ENCODE results near the gene TOGARAM2. TPM values are rescaled to one million over a fixed set of nuclear protein-coding genes. Genes with fewer than 3 reads are reported as not detected.

The TOGARAM2 gene
- total and polyA plus RNA-seq, 2 of the 8 experiments (the other 6 are each of a cell fraction or from before 2014, with no cell fraction given) = 0.42 to 1.4 TPM

DNA sequence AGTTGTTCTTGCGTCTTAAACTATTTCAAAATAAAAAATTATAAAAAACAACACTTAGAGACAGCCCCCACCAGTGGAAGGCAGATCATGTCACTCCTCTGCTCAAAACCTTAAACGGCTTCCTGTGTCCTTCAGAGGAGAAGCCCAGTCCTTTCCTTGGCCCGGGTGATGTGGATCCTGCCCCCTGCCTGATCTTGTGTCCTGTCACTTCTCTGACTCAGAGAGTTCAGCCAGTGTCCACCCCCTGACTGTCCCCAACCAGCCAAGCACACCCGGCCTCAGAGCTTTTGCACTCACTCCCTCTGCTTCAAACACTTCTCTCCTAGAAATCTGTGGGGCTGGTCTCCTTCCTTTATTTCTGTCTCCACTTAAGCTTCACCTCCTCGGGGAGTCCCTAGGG lies 35.4 kb downstream of the TOGARAM2 start:
- H2BK20ac ChIP-seq (ENCODE audit: low read length) = no peak overlapping the region
- no peak overlapping the region for H3K18ac ChIP-seq (ENCODE audit: extremely low read depth, low read length)
- DNase-seq (ENCODE audit: low read depth in 1 of 2, low spot score in 2 of 2) (no peak), FAIRE-seq (no peak)
- no peaks in the 10 kb centered on the region for H3K9me3 ChIP-seq (ENCODE audit: insufficient read depth in 2 of 2, low read depth in 1 of 2, low read length in 1 of 2)
- no peak overlapping the region for H3K27ac ChIP-seq (ENCODE audit: low read depth, low read length)
- no peak overlapping the region for H2BK12ac ChIP-seq (ENCODE audit: low read depth, low read length)
- no peak for TF ChIP-seq SIX5 (IDR thresholded peaks at IDR 0.05; ENCODE audit: low read depth, low read length)
- TF ChIP-seq HDAC2 (IDR thresholded peaks at IDR 0.05; ENCODE audit: borderline replicate concordance in 1 of 2, low read depth in 2 of 2, low read length in 2 of 2) = no peak
- no peak for TF ChIP-seq BACH1 (IDR thresholded peaks at IDR 0.05; ENCODE audit: low read length)
- no peak for TF ChIP-seq POLR2AphosphoS5 (IDR thresholded peaks at IDR 0.05; ENCODE audit: low read depth, low read length)
- TF ChIP-seq, protein P1, sequence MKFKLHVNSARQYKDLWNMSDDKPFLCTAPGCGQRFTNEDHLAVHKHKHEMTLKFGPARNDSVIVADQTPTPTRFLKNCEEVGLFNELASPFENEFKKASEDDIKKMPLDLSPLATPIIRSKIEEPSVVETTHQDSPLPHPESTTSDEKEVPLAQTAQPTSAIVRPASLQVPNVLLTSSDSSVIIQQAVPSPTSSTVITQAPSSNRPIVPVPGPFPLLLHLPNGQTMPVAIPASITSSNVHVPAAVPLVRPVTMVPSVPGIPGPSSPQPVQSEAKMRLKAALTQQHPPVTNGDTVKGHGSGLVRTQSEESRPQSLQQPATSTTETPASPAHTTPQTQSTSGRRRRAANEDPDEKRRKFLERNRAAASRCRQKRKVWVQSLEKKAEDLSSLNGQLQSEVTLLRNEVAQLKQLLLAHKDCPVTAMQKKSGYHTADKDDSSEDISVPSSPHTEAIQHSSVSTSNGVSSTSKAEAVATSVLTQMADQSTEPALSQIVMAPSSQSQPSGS (IDR thresholded peaks at IDR 0.05; ENCODE audit: low read length) = no peak
- TF ChIP-seq TAF7 (optimal IDR thresholded peaks at IDR 0.05; ENCODE audit: borderline replicate concordance, low read depth, low read length) = no peak
- no peak for TF ChIP-seq POLR2A (IDR thresholded peaks at IDR 0.05; ENCODE audit: control extremely low read depth in 1 of 2, low read depth in 2 of 2, low read length in 2 of 2)
- no peak for TF ChIP-seq YY1 (IDR thresholded peaks at IDR 0.05; ENCODE audit: low read depth, low read length)
- no peak for TF ChIP-seq EGR1 (IDR thresholded peaks at IDR 0.05; ENCODE audit: borderline replicate concordance, low read depth, low read length)
- no peak for TF ChIP-seq CHD1 (IDR thresholded peaks at IDR 0.05; ENCODE audit: low read depth, low read length)
- no peak overlapping the region for H3K4me3 ChIP-seq (ENCODE audit: extremely low read depth in 1 of 4, insufficient read depth in 2 of 4, low read depth in 3 of 4, low read length in 4 of 4)
- H3K4me2 ChIP-seq (ENCODE audit: insufficient read depth in 1 of 2, low read depth in 2 of 2, low read length in 2 of 2) = no peak overlapping the region
- no peak overlapping the region for H2BK5ac ChIP-seq (ENCODE audit: low read depth, low read length)
- no peak overlapping the region for H2AK5ac ChIP-seq (ENCODE audit: low read depth, low read length)
- 89% methylated on average over 5 of the region's 5 CpGs; no CpG with 5 or more reads in 1 of the 2 experiments for WGBS, 2 experiments (ENCODE audit: extremely low coverage in 1 of 2, insufficient coverage in 1 of 2, insufficient read length in 1 of 2, insufficient replicate concordance in 2 of 2, low coverage in 1 of 2, low lambda C conversion rate in 2 of 2, missing lambda C conversion rate in 1 of 2)
- no peaks in the 10 kb centered on the region for H3K79me2 ChIP-seq (ENCODE audit: control insufficient read depth in 1 of 2, insufficient read depth in 2 of 2, low read length in 2 of 2)
- H3K4ac ChIP-seq (replicated peaks; ENCODE audit: insufficient read length, low read depth, low read length) = no peak overlapping the region
- H3K4me1 ChIP-seq (replicated peaks in 1 of 4; ENCODE audit: control insufficient read depth in 3 of 4, insufficient read depth in 4 of 4, low read length in 3 of 4) = peaks cover 2 to 18% (median 5%) of the 10 kb centered on the region in 4 experiments; a peak in 5 of 7 replicates
- no peak overlapping the region for H4K91ac ChIP-seq (replicated peaks; ENCODE audit: insufficient read length, low read length)
- H3K23ac ChIP-seq (ENCODE audit: insufficient read length) = no peak overlapping the region
- H4K8ac ChIP-seq (ENCODE audit: extremely low read depth, insufficient read depth, low read length) = no peak overlapping the region
- no peaks in the 10 kb centered on the region for H3K36me3 ChIP-seq (ENCODE audit: control insufficient read depth in 2 of 4, insufficient read depth in 4 of 4, low read length in 3 of 4)
- H2BK15ac ChIP-seq (ENCODE audit: low read length) = no peak overlapping the region
- no peak overlapping the region for H4K5ac ChIP-seq (ENCODE audit: insufficient read length, low read depth, low read length)
- ChIA-PET CTCF (ENCODE audit: partially characterized antibody) (interaction anchor here (1.1 to 1.7 kb wide), 2 partner anchors 14 to 19 kb away, joined by 3 read pairs; no protein-coding TSS in a partner anchor), POLR2A (ENCODE audit: partially characterized antibody) (no interaction called here)
- H3K23me2 ChIP-seq (ENCODE audit: low read depth, low read length) = no peaks in the 10 kb centered on the region
- no peaks in the 10 kb centered on the region; a peak in 1 of 7 replicates for H3K27me3 ChIP-seq (replicated peaks in 1 of 4; ENCODE audit: control insufficient read depth in 3 of 4, extremely low read depth in 1 of 4, insufficient read depth in 3 of 4, low read length in 3 of 4)
- H2AFZ ChIP-seq (ENCODE audit: low read length) = no peak overlapping the region
- no peaks in the 10 kb centered on the region for H3K79me1 ChIP-seq (ENCODE audit: low read depth, low read length)
- no peak overlapping the region for H3K56ac ChIP-seq (replicated peaks; ENCODE audit: insufficient read length, low read depth, low read length)
- no peak overlapping the region for H3K9ac ChIP-seq (replicated peaks in 1 of 4; ENCODE audit: extremely low read depth in 1 of 4, low read depth in 3 of 4, low read length in 3 of 4)
- H2BK120ac ChIP-seq (replicated peaks; ENCODE audit: low read depth, low read length) = no peak overlapping the region
- H3K14ac ChIP-seq (ENCODE audit: insufficient read length) = no peak overlapping the region
- H4K20me1 ChIP-seq (replicated peaks in 1 of 2; ENCODE audit: control insufficient read depth in 1 of 2, insufficient read depth in 2 of 2, low read length in 2 of 2) = no peaks in the 10 kb centered on the region

Measured in H1 (cell line).